ENCODE results near the gene OR2T1. TPM values are rescaled to one million over a fixed set of nuclear protein-coding genes. Genes with fewer than 3 reads are reported as not detected.

Gene OR2T1
- total and polyA plus RNA-seq, 9 of the 15 experiments (the other 6 are each of a cell fraction or from before 2014, with no cell fraction given) = not detected

GRCh38 chr1:248359415-248359814 lies 43.4 kb upstream of the OR2T1 start (continued):
- no peak for TF ChIP-seq ZBTB33 (CRISPR knock-in tag; IDR thresholded peaks at IDR 0.05)
- no peak for TF ChIP-seq ZNF518B (CRISPR knock-in tag; IDR thresholded peaks at IDR 0.05)

GRCh38 chr1:248361121-248361715 lies 41.6 kb upstream of the OR2T1 start, which contains the start of gene OR2T4:
Gene OR2T4, plus strand, starts transcription at chr1:248361665. Its CDS starts 0 bp downstream, at chr1:248361665.
- Histone ChIP-seq H2AFZ (ENCODE audit: low read depth, low read length) (no peak within 1 kb of the TSS), H3K4me1 (replicated peaks in 1 of 2; ENCODE audit: control insufficient read depth in 2 of 2, insufficient read depth in 2 of 2, low read length in 2 of 2) (no peaks in the 10 kb centered on the region), H3K9me3 (replicated peaks; ENCODE audit: control insufficient read depth, insufficient read depth, low read depth, low read length) (peaks cover 6% of the 10 kb centered on the region; the same call in 1 of the 2 replicates), H3K9me1 (ENCODE audit: control insufficient read depth, insufficient read depth, low read length) (no peaks in the 10 kb centered on the region), H3K4me3 (no peak within 1 kb of the TSS), H3K36me3 (ENCODE audit: control insufficient read depth, insufficient read depth, low read length) (no peaks in the 10 kb centered on the region), H4K20me1 (replicated peaks; ENCODE audit: control insufficient read depth, insufficient read depth, low read length) (no peaks in the 10 kb centered on the region), H3K4me2 (ENCODE audit: insufficient read depth, low read length) (no peak within 1 kb of the TSS), H3K27me3 (ENCODE audit: control insufficient read depth in 2 of 2, insufficient read depth in 2 of 2, low read length in 2 of 2) (no peaks in the 10 kb centered on the region), H3K79me2 (ENCODE audit: control insufficient read depth, insufficient read depth, low read length) (no peaks in the 10 kb centered on the region), H3K27ac (ENCODE audit: extremely low read depth, low read depth, low read length) (no peak within 1 kb of the TSS), H3K9ac (ENCODE audit: insufficient read depth in 1 of 2, low read depth in 2 of 2, low read length in 2 of 2) (no peak within 1 kb of the TSS)
- FAIRE-seq (no peak), DNase-seq (ENCODE audit: extremely low read depth in 1 of 4, low spot score in 3 of 4) (no peak), ATAC-seq (no peak)
- 0% methylated on average over 3 of the region's 3 CpGs for WGBS (ENCODE audit: insufficient coverage, low coverage, missing lambda C conversion rate)
- no peak for TF ChIP-seq KAT7 (CRISPR knock-in tag; IDR thresholded peaks at IDR 0.05; ENCODE audit: borderline replicate concordance)
- no peak for TF ChIP-seq USF1 (CRISPR knock-in tag; IDR thresholded peaks at IDR 0.05)
- in situ Hi-C loops (cut with MboI) = no loop called here
- intact Hi-C loops (cut with micrococcal nuclease) = no loop called here
- BruUV-seq (replicated peaks) = no TSS peak
- POLR2A ChIA-PET = no interaction called here
- CTCF ChIA-PET (ENCODE audit: low intra/inter-chr PET ratio) = no interaction called here
